ENCODE measurements around the gene ZBTB4. TPM values are rescaled to one million over a fixed set of nuclear protein-coding genes. Genes with fewer than 3 reads are reported as not detected.

Gene ZBTB4
- total RNA-seq, 2 experiments from 2014 or later, result 29.8 to 30.0 TPM

GRCh38 chr17:7448461-7448860 is 31.0 kb downstream of the ZBTB4 start:
- Mint-ChIP-seq H3K27ac (no peak overlapping the region), H3K36me3 (ENCODE audit: low read depth) (peaks cover 28% of the 10 kb centered on the region), H3K9me3 (ENCODE audit: insufficient read depth) (no peaks in the 10 kb centered on the region), H3K4me3 (no peak overlapping the region), H3K4me1 (ENCODE audit: low read depth) (peaks cover 24% of the 10 kb centered on the region), H3K27me3 (ENCODE audit: low read depth) (peaks cover 19% of the 10 kb centered on the region)
- POLR2A ChIA-PET, result interaction anchor here (1.2 kb wide), 1 partner anchor 35 kb away, joined by 5 read pairs; the partner anchor contains the start of gene POLR2A
- DNase-seq (no peak), ATAC-seq (no peak)
- CTCF ChIA-PET, result interaction anchor here (5.3 kb wide), 1 partner anchor 12 kb away, joined by 50 read pairs; the partner anchor contains the start of gene TMEM102

GRCh38 chr17:7445619-7445968 is 33.8 kb downstream of the ZBTB4 start:
- ATAC-seq (peak; percentile 90), DNase-seq (peak; percentile 70)
- ChIA-PET CTCF (interaction anchor here (0.6 to 5.3 kb wide), 8 partner anchors 9 to 178 kb away, joined by 3 to 50 read pairs (median 6); partner anchors contain the start of genes SENP3 and TMEM102), POLR2A (interaction anchor here (0.6 to 4.6 kb wide), 5 partner anchors 9 to 89 kb away, joined by 3 to 21 read pairs (median 5); partner anchors contain the start of gene POLR2A)
- H3K4me1 Mint-ChIP-seq (ENCODE audit: low read depth), result peaks cover 24% of the 10 kb centered on the region
- peaks cover 26% of the 10 kb centered on the region for H3K36me3 Mint-ChIP-seq (ENCODE audit: low read depth)
- H3K9me3 Mint-ChIP-seq (ENCODE audit: insufficient read depth), result no peaks in the 10 kb centered on the region
- peak overlapping the region; percentile 63 for H3K4me3 Mint-ChIP-seq
- peak overlapping the region; percentile 61 for H3K27ac Mint-ChIP-seq
- peaks cover 25% of the 10 kb centered on the region for H3K27me3 Mint-ChIP-seq (ENCODE audit: low read depth)

- Mint-ChIP-seq H3K9me3 (ENCODE audit: insufficient read depth) (no peaks in the 10 kb centered on the region), H3K36me3 (ENCODE audit: low read depth) (peaks cover 25% of the 10 kb centered on the region), H3K4me1 (ENCODE audit: low read depth) (peaks cover 30% of the 10 kb centered on the region), H3K27me3 (ENCODE audit: low read depth) (peaks cover 28% of the 10 kb centered on the region), H3K4me3 (peak within 1 kb of the TSS; percentile 63), H3K27ac (peak within 1 kb of the TSS; percentile 61)
- ChIA-PET POLR2A (interaction anchor here (0.5 to 4.6 kb wide), 9 partner anchors 8 to 139 kb away, joined by 3 to 21 read pairs (median 5); partner anchors contain the start of genes MPDU1, POLR2A and ZBTB4), CTCF (interaction anchor here (0.6 to 5.3 kb wide), 12 partner anchors 9 to 177 kb away, joined by 3 to 50 read pairs (median 6); partner anchors contain the start of genes SENP3, TMEM102 and TNFSF13)
- ATAC-seq, result peak; percentile 17
- peak; percentile 37 for DNase-seq
Observed at GRCh38 chr17:7444682-7445618, 34.5 kb downstream of the ZBTB4 start, which contains the start of gene CHRNB1. TSS of gene CHRNB1 (plus strand) at chr17:7445061. CDS start at chr17:7445128, 67 bp downstream.

GRCh38 chr17:7443499-7444485 is 35.6 kb downstream of the ZBTB4 start:
- Mint-ChIP-seq H3K4me1 (ENCODE audit: low read depth) (peaks cover 34% of the 10 kb centered on the region), H3K27me3 (ENCODE audit: low read depth) (peaks cover 33% of the 10 kb centered on the region), H3K27ac (no peak overlapping the region), H3K4me3 (no peak overlapping the region), H3K9me3 (ENCODE audit: insufficient read depth) (no peaks in the 10 kb centered on the region), H3K36me3 (ENCODE audit: low read depth) (peaks cover 24% of the 10 kb centered on the region)
- DNase-seq (no peak), ATAC-seq (no peak)
- ChIA-PET POLR2A (interaction anchor here (0.5 to 4.6 kb wide), 9 partner anchors 8 to 967 kb away, joined by 3 to 21 read pairs (median 3); partner anchors contain the start of genes MPDU1, POLR2A and ZBTB4), CTCF (interaction anchor here (1.1 to 5.3 kb wide), 8 partner anchors 8 to 117 kb away, joined by 3 to 50 read pairs (median 7); partner anchors contain the start of genes TMEM102 and TNFSF13)

- POLR2A ChIA-PET, result interaction anchor here (1.4 to 2.9 kb wide), 3 partner anchors 13 to 42 kb away, joined by 7 to 20 read pairs (median 9); partner anchors contain the start of gene POLR2A
- H3K36me3 Mint-ChIP-seq (ENCODE audit: low read depth), result peaks cover 21% of the 10 kb centered on the region
- DNase-seq (no peak), ATAC-seq (no peak)
- peaks cover 32% of the 10 kb centered on the region for H3K27me3 Mint-ChIP-seq (ENCODE audit: low read depth)
- no peak overlapping the region for H3K27ac Mint-ChIP-seq
- CTCF ChIA-PET, result interaction anchor here (0.7 to 2.5 kb wide), 6 partner anchors 12 to 246 kb away, joined by 3 to 11 read pairs (median 5); partner anchors contain the start of genes SENP3, SOX15 and WRAP53
- no peaks in the 10 kb centered on the region for H3K9me3 Mint-ChIP-seq (ENCODE audit: insufficient read depth)
- no peak overlapping the region for H3K4me3 Mint-ChIP-seq
- H3K4me1 Mint-ChIP-seq (ENCODE audit: low read depth), result peaks cover 47% of the 10 kb centered on the region
Observed at GRCh38 chr17:7442142-7442541, 37.3 kb downstream of the ZBTB4 start.

- no peaks in the 10 kb centered on the region for H3K9me3 Mint-ChIP-seq (ENCODE audit: insufficient read depth)
Observed at GRCh38 chr17:7441266-7441665, 38.2 kb downstream of the ZBTB4 start.

GRCh38 chr17:7440834-7441195 is 38.6 kb downstream of the ZBTB4 start:
- DNase-seq (peak; percentile 35), ATAC-seq (no peak)
- POLR2A ChIA-PET, result interaction anchor here (0.6 to 2.9 kb wide), 5 partner anchors 14 to 86 kb away, joined by 3 to 20 read pairs (median 7); partner anchors contain the start of genes POLR2A, TMEM256 and TMEM95
- H3K27me3 Mint-ChIP-seq (ENCODE audit: low read depth), result peaks cover 27% of the 10 kb centered on the region
- CTCF ChIA-PET, result interaction anchor here (0.6 to 6.5 kb wide), 9 partner anchors 12 to 247 kb away, joined by 4 to 78 read pairs (median 5); partner anchors contain the start of genes SENP3, SLC35G6, SOX15 and WRAP53
- H3K9me3 Mint-ChIP-seq (ENCODE audit: insufficient read depth), result no peaks in the 10 kb centered on the region
- H3K4me1 Mint-ChIP-seq (ENCODE audit: low read depth), result peaks cover 53% of the 10 kb centered on the region
- H3K36me3 Mint-ChIP-seq (ENCODE audit: low read depth), result peaks cover 22% of the 10 kb centered on the region
- H3K27ac Mint-ChIP-seq, result peak overlapping the region; percentile 56
- H3K4me3 Mint-ChIP-seq, result peak overlapping the region; percentile 95

More at GRCh38 chr17:7441266-7441665, 38.2 kb downstream of the ZBTB4 start:
- POLR2A ChIA-PET, result interaction anchor here (0.6 to 2.9 kb wide), 5 partner anchors 14 to 125 kb away, joined by 3 to 20 read pairs (median 7); partner anchors contain the start of genes POLR2A and TMEM95
- Mint-ChIP-seq H3K36me3 (ENCODE audit: low read depth) (peaks cover 22% of the 10 kb centered on the region), H3K27me3 (ENCODE audit: low read depth) (peaks cover 29% of the 10 kb centered on the region), H3K27ac (no peak overlapping the region), H3K4me1 (ENCODE audit: low read depth) (peaks cover 52% of the 10 kb centered on the region), H3K4me3 (peak overlapping the region; percentile 95)
- DNase-seq (no peak), ATAC-seq (no peak)
- CTCF ChIA-PET, result interaction anchor here (0.6 to 2.5 kb wide), 6 partner anchors 35 to 247 kb away, joined by 4 to 11 read pairs (median 5); partner anchors contain the start of genes SENP3, SOX15 and WRAP53

GRCh38 chr17:7440113-7440833 is 39.2 kb downstream of the ZBTB4 start:
- ChIA-PET POLR2A (interaction anchor here (0.6 to 2.9 kb wide), 5 partner anchors 15 to 56 kb away, joined by 3 to 20 read pairs (median 3); partner anchors contain the start of genes POLR2A and TMEM256), CTCF (interaction anchor here (0.7 to 6.5 kb wide), 10 partner anchors 13 to 248 kb away, joined by 4 to 78 read pairs (median 6); partner anchors contain the start of genes PLSCR3, SENP3, SLC35G6 and SOX15)
- Mint-ChIP-seq H3K27me3 (ENCODE audit: low read depth) (peaks cover 22% of the 10 kb centered on the region), H3K9me3 (ENCODE audit: insufficient read depth) (no peaks in the 10 kb centered on the region), H3K4me3 (peak overlapping the region; percentile 95), H3K27ac (peak overlapping the region; percentile 56), H3K36me3 (ENCODE audit: low read depth) (peaks cover 22% of the 10 kb centered on the region), H3K4me1 (ENCODE audit: low read depth) (peaks cover 47% of the 10 kb centered on the region)
- peak; percentile 63 for DNase-seq
- ATAC-seq, result no peak

- ChIA-PET CTCF (interaction anchor here (0.7 to 6.5 kb wide), 8 partner anchors 13 to 150 kb away, joined by 4 to 78 read pairs (median 4); partner anchors contain the start of genes PLSCR3, SLC35G6, SOX15 and TMEM95), POLR2A (interaction anchor here (0.9 to 2.9 kb wide), 4 partner anchors 15 to 56 kb away, joined by 3 to 20 read pairs (median 3); no protein-coding TSS in a partner anchor)
- peaks cover 22% of the 10 kb centered on the region for H3K36me3 Mint-ChIP-seq (ENCODE audit: low read depth)
- H3K4me1 Mint-ChIP-seq (ENCODE audit: low read depth), result peaks cover 46% of the 10 kb centered on the region
- ATAC-seq (no peak), DNase-seq (peak; percentile 29)
- H3K27me3 Mint-ChIP-seq (ENCODE audit: low read depth), result peaks cover 20% of the 10 kb centered on the region
- peak within 1 kb of the TSS; percentile 95 for H3K4me3 Mint-ChIP-seq
- peak within 1 kb of the TSS; percentile 62 for H3K27ac Mint-ChIP-seq
- H3K9me3 Mint-ChIP-seq (ENCODE audit: insufficient read depth), result no peaks in the 10 kb centered on the region
Observed at GRCh38 chr17:7439462-7440112, 39.8 kb downstream of the ZBTB4 start, which contains the start of gene FGF11. TSS of gene FGF11 (plus strand) at chr17:7439512. CDS start at chr17:7439621, 109 bp downstream.

Data from activated CD8-positive, alpha-beta T cell treated with anti-CD3 and anti-CD28 coated beads, Interleukin-2, amount 10 ng/mL, durations not matched to agents 7 days and 5 days (primary cell).